Measurements from ENCODE around the gene NGDN. TPM values are rescaled to one million over a fixed set of nuclear protein-coding genes. Genes with fewer than 3 reads are reported as not detected.
A peak's percentile ranks its signal among the peaks of the same experiment; 100 is the strongest.

NGDN gene
- polyA plus RNA-seq, 1 of the 3 experiments (the other 2 are of a cell fraction) = 64.3 TPM

- no peaks in the 10 kb centered on the region for H3K9me2 ChIP-seq
- no peaks in the 10 kb centered on the region for H3K27me3 ChIP-seq (ENCODE audit: insufficient read depth)
- TF ChIP-seq MEF2A (IDR thresholded peaks at IDR 0.05; ENCODE audit: borderline replicate concordance, low read depth) (no peak), SMC3 (IDR thresholded peaks at IDR 0.05; ENCODE audit: low read depth, low read length) (no peak)
- H3F3A ChIP-seq (replicated peaks; ENCODE audit: insufficient read depth) = no peaks in the 10 kb centered on the region
- ChIA-PET POLR2A (interaction anchor here (0.7 kb wide), 1 partner anchor 35 kb away, joined by 4 read pairs; no protein-coding TSS in a partner anchor), CTCF (interaction anchor here (0.7 to 7.0 kb wide), 5 partner anchors 11 to 65 kb away, joined by 3 to 54 read pairs (median 7); no protein-coding TSS in a partner anchor)
- H3K27ac ChIP-seq (ENCODE audit: low read depth in 2 of 2, low read length in 1 of 2) = no peak overlapping the region
- no peaks in the 10 kb centered on the region for H3K79me2 ChIP-seq (ENCODE audit: insufficient read depth)
- no peak overlapping the region for H3K4me2 ChIP-seq
- no peak overlapping the region for H2AFZ ChIP-seq (ENCODE audit: low read depth)
- no peaks in the 10 kb centered on the region for H4K20me1 ChIP-seq (ENCODE audit: insufficient read depth)
- no peaks in the 10 kb centered on the region for H3K36me3 ChIP-seq (replicated peaks in 1 of 2; ENCODE audit: control insufficient read depth in 1 of 2, insufficient read depth in 2 of 2, low read length in 1 of 2)
- no peak overlapping the region for H3K9ac ChIP-seq
- peak; percentile 34 for DNase-seq
- H3K4me3 ChIP-seq (ENCODE audit: low read depth in 2 of 2, low read length in 1 of 2) = no peak overlapping the region
- H3K4me1 ChIP-seq (ENCODE audit: control insufficient read depth in 1 of 2, insufficient read depth in 2 of 2, low read depth in 1 of 2, low read length in 1 of 2) = no peaks in the 10 kb centered on the region
- no peaks in the 10 kb centered on the region for H3K9me3 ChIP-seq
- WGBS (ENCODE audit: low lambda C conversion rate) = 88% methylated on average over 2 of the region's 2 CpGs
These were observed 24.7 kb downstream of the NGDN start for GRCh38 chr14:23494223-23494622.

DNA sequence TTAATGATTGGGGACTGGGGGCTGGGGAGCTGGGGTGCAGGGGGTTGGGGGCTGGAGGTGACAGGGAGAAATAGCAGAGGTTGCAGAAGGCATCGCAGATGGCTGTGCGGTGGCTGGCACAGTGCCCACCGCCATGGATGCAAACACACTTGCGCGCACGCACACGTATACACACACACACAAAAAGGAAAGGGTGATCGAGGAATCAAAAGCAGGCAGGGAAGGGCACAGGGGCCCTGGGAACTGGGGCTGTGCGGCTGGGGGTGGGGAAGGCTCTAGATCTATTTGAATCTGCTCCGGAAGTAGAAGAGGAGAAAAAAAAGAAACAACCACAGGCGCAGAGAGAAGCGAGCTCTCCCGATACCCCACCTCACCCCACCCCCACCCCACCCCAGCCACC, 42.7 kb downstream of the NGDN start:
- no peak overlapping the region for H3K4me2 ChIP-seq
- ChIA-PET POLR2A (interaction anchor here (1.2 to 1.3 kb wide), 2 partner anchors 44 to 45 kb away, joined by 3 to 4 read pairs; no protein-coding TSS in a partner anchor), CTCF (interaction anchor here (0.6 to 4.2 kb wide), 9 partner anchors 16 to 55 kb away, joined by 3 to 40 read pairs (median 5); partner anchors contain the start of gene AP1G2)
- H3K27me3 ChIP-seq (ENCODE audit: insufficient read depth) = no peaks in the 10 kb centered on the region
- TF ChIP-seq CHD2 (IDR thresholded peaks at IDR 0.05; ENCODE audit: low read length, partially characterized antibody) = peak; percentile 77
- TF ChIP-seq, protein P1, sequence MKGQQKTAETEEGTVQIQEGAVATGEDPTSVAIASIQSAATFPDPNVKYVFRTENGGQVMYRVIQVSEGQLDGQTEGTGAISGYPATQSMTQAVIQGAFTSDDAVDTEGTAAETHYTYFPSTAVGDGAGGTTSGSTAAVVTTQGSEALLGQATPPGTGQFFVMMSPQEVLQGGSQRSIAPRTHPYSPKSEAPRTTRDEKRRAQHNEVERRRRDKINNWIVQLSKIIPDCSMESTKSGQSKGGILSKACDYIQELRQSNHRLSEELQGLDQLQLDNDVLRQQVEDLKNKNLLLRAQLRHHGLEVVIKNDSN (IDR thresholded peaks at IDR 0.05; ENCODE audit: borderline replicate concordance, low read depth) = no peak
- no peaks in the 10 kb centered on the region for H3F3A ChIP-seq (replicated peaks; ENCODE audit: insufficient read depth)
- peak; percentile 77 for DNase-seq
- 10% methylated on average over 13 of the region's 13 CpGs for WGBS (ENCODE audit: low lambda C conversion rate)
- H3K27ac ChIP-seq (ENCODE audit: low read depth in 2 of 2, low read length in 1 of 2) = peak overlapping the region in 1 of 2 experiments; percentile 63; a peak in 1 of 4 replicates
- no peaks in the 10 kb centered on the region for H3K9me2 ChIP-seq
- no peaks in the 10 kb centered on the region for H3K36me3 ChIP-seq (replicated peaks in 1 of 2; ENCODE audit: control insufficient read depth in 1 of 2, insufficient read depth in 2 of 2, low read length in 1 of 2)
- H3K4me3 ChIP-seq (ENCODE audit: low read depth in 2 of 2, low read length in 1 of 2) = peak overlapping the region in 1 of 2 experiments; percentile 34; a peak in 2 of 4 replicates
- H3K79me2 ChIP-seq (ENCODE audit: insufficient read depth) = no peaks in the 10 kb centered on the region
- no peak overlapping the region for H2AFZ ChIP-seq (ENCODE audit: low read depth)
- H3K4me1 ChIP-seq (ENCODE audit: control insufficient read depth in 1 of 2, insufficient read depth in 2 of 2, low read depth in 1 of 2, low read length in 1 of 2) = peaks cover 0 to 38% of the 10 kb centered on the region in 2 experiments; a peak in 1 of 4 replicates
- no peaks in the 10 kb centered on the region for H3K9me3 ChIP-seq
- H4K20me1 ChIP-seq (ENCODE audit: insufficient read depth) = no peaks in the 10 kb centered on the region
- no peak overlapping the region for H3K9ac ChIP-seq

GRCh38 chr14:23513005-23513817, 43.7 kb downstream of the NGDN start:
- TF ChIP-seq POLR2AphosphoS5 (IDR thresholded peaks at IDR 0.05; ENCODE audit: low read depth, low read length) = no peak
- TF ChIP-seq CHD2 (IDR thresholded peaks at IDR 0.05; ENCODE audit: low read length, partially characterized antibody) = peak; percentile 93
- no peak overlapping the region for H3K9ac ChIP-seq
- no peak overlapping the region; a peak in 1 of 4 replicates for H3K4me3 ChIP-seq (ENCODE audit: low read depth in 2 of 2, low read length in 1 of 2)
- POLR2A ChIA-PET = interaction anchor here (1.2 to 1.5 kb wide), 3 partner anchors 9 to 44 kb away, joined by 3 to 4 read pairs (median 4); no protein-coding TSS in a partner anchor
- H3K79me2 ChIP-seq (ENCODE audit: insufficient read depth) = no peaks in the 10 kb centered on the region
- H3K4me1 ChIP-seq (ENCODE audit: control insufficient read depth in 1 of 2, insufficient read depth in 2 of 2, low read depth in 1 of 2, low read length in 1 of 2) = peaks cover 0 to 38% of the 10 kb centered on the region in 2 experiments; a peak in 1 of 4 replicates
- no peaks in the 10 kb centered on the region for H3K9me2 ChIP-seq
- CTCF ChIA-PET = interaction anchor here (0.6 to 4.2 kb wide), 10 partner anchors 12 to 46 kb away, joined by 3 to 40 read pairs (median 4); no protein-coding TSS in a partner anchor
- H3K27ac ChIP-seq (ENCODE audit: low read depth in 2 of 2, low read length in 1 of 2) = peak overlapping the region in 1 of 2 experiments; percentile 63; a peak in 1 of 4 replicates
- H2AFZ ChIP-seq (ENCODE audit: low read depth) = no peak overlapping the region
- no peaks in the 10 kb centered on the region for H4K20me1 ChIP-seq (ENCODE audit: insufficient read depth)
- no peaks in the 10 kb centered on the region for H3F3A ChIP-seq (replicated peaks; ENCODE audit: insufficient read depth)
- H3K36me3 ChIP-seq (replicated peaks in 1 of 2; ENCODE audit: control insufficient read depth in 1 of 2, insufficient read depth in 2 of 2, low read length in 1 of 2) = no peaks in the 10 kb centered on the region
- 51% methylated on average over 25 of the region's 25 CpGs for WGBS (ENCODE audit: low lambda C conversion rate)
- DNase-seq = peak; percentile 74
- no peaks in the 10 kb centered on the region for H3K27me3 ChIP-seq (ENCODE audit: insufficient read depth)
- no peaks in the 10 kb centered on the region for H3K9me3 ChIP-seq
- H3K4me2 ChIP-seq = no peak overlapping the region

All from SK-N-SH (cell line).